Large intestine (tissue), 3 donors: ENCODE measurements around the gene MYRIP. TPM values are rescaled to one million over a fixed set of nuclear protein-coding genes. Genes with fewer than 3 reads are reported as not detected.

Source experiments
- DNase-seq, 2 donors: peaks; one replicate each; pipeline versions ENCODE4 v3.0.0 to v3.0.0-alpha.2; 2013
- H3K27ac ChIP-seq: one replicate; pipeline ENCODE4 v1.5.1; 2013; ENCODE audit warnings: low read length
- H3K27me3 ChIP-seq: 2 replicates; pipeline ENCODE4 v1.6.1; 2013; ENCODE audit warnings: low read length; ENCODE audit not compliant: control insufficient read depth, insufficient read depth
- H3K36me3 ChIP-seq: 2 replicates; pipeline ENCODE4 v1.6.1; 2013; ENCODE audit warnings: low read length; ENCODE audit not compliant: control insufficient read depth, insufficient read depth
- H3K4me1 ChIP-seq: one replicate; pipeline ENCODE4 v1.6.1; 2013; ENCODE audit warnings: low read length; ENCODE audit not compliant: control insufficient read depth, insufficient read depth
- H3K4me3 ChIP-seq: one replicate; pipeline ENCODE4 v1.5.1; 2013; ENCODE audit warnings: low read length
- H3K9me3 ChIP-seq: one replicate; pipeline ENCODE4 v1.6.1; 2013; ENCODE audit warnings: mild to moderate bottlenecking, low read depth, low read length, moderate library complexity; ENCODE audit not compliant: control insufficient read depth
- WGBS: methylation state at CpG from one replicate; pipeline ENCODE4 v1.1.5; 2013; ENCODE audit warnings: low lambda C conversion rate; ENCODE audit not compliant: insufficient coverage; 5-methylcytosine and 5-hydroxymethylcytosine counted together
- polyA plus RNA-seq: library from polyadenylated mRNA; unstranded; fragments of 120-200 nt; gene quantifications from one replicate; pipeline ENCODE4 v1.2.1, GENCODE V29; 2013

Gene MYRIP
- polyA plus RNA-seq, 1 donor: 3.1 TPM

DNA sequence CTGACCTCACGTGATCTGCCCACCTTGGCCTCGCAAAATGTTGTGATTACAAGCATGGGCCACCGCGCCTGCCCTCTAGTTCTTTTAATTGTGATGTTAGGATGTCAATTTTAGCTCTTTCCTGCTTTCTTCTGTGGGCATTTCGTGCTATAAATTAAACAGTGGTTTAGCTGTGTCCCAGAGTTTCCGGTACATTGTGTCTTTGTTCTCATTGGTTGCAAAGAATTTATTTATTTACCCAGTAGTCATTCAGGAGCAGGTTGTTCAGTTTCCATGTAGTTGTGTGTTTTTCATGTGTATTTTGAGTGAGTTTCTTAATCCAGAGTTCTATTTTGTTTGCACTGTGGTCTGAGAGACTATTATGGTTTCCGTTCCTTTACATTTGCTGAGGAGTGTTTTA, 30.1 kb downstream of the MYRIP start:
- H3K4me1 ChIP-seq: no peaks in the 10 kb centered on the region
- H3K9me3 ChIP-seq: no peaks in the 10 kb centered on the region
- no peak overlapping the region for H3K27ac ChIP-seq
- H3K36me3 ChIP-seq: no peaks in the 10 kb centered on the region
- WGBS: 100% methylated on average over 1 of the region's 7 CpGs
- no peaks in the 10 kb centered on the region for H3K27me3 ChIP-seq
- DNase-seq: no peak
- H3K4me3 ChIP-seq: no peak overlapping the region

DNA sequence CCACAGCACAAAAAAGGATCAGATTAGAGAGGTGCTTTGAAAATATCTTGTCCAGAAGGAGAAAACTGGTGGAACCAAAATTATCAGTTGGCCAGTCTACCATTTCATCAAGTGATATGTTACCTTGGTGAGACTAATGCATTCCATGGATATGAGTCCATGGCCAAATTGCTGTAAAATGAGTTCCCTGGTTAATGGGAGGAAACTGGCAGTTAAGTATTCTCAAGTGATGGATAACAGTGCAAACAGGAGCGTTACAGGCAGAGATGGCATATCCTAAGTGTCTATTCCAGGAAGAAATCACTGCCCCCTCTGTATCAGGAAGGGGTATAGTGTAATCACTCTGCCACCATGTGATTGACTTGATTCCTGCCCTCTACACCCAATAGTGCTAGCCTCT, 34.0 kb downstream of the MYRIP start:
- Histone ChIP-seq H3K27ac (no peak overlapping the region), H3K4me3 (no peak overlapping the region), H3K27me3 (no peaks in the 10 kb centered on the region), H3K9me3 (no peaks in the 10 kb centered on the region), H3K36me3 (no peaks in the 10 kb centered on the region), H3K4me1 (no peaks in the 10 kb centered on the region)
- DNase-seq: no peak
- WGBS: no CpG with 5 or more reads among the region's 1 CpG

DNA sequence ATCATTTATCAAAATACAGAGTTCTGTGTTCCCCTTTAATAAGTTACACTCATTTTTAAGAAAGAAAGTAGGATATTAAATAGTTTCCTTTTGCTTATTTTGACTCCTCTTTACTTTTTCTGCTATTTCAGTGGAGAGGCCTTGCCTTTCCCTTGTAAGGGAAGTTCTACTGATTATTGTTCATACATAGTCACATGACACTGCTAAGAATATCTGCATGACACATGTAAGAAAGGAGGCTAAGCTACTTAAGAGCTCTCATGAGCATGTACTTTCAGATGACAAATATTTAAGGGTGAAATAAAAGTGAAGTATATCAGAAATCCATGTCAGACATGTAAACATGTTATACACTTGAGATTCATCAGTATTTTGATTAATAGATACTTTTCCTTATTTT, 39.0 kb downstream of the MYRIP start:
- Histone ChIP-seq H3K9me3 (no peaks in the 10 kb centered on the region), H3K27me3 (no peaks in the 10 kb centered on the region), H3K36me3 (no peaks in the 10 kb centered on the region), H3K4me3 (no peak overlapping the region), H3K4me1 (no peaks in the 10 kb centered on the region), H3K27ac (no peak overlapping the region)
- DNase-seq: no peak

DNA sequence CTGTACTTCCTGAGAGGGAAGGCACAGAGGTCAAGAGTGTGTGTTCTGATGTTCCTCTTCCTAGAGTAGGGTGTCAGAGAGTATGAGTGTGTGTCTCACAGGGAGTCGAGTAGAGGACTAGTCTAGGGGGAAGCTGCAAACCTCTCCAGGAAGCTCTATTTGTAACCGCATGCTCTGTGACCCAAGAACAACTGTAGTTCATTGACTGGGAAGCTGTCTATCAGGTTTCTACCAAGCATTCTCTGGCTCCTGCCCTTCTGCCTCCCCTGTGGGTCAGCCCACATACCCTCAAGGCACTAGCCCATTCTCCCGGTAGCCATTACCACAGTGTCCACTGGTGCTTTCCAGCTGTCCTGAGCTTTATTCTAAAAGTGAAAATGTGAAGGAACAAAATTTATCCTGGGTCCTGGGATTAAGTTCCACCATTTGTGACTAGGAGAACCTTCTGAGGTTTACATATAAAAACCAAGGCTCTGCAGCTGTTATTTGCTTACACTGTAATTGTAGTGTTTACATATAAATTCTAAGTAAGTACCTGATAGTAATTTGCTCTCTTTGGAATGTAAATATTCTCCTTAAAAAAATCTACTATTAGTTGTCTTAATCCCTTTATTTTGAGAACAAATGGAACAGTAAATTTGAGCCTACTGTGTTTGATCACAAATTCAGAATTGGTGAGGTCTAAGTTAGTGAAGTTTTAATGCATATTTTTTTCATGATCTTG, 40.7 kb downstream of the MYRIP start:
- Histone ChIP-seq H3K36me3 (no peaks in the 10 kb centered on the region), H3K4me1 (no peaks in the 10 kb centered on the region), H3K27me3 (no peaks in the 10 kb centered on the region), H3K9me3 (no peaks in the 10 kb centered on the region), H3K4me3 (no peak overlapping the region), H3K27ac (no peak overlapping the region)
- peak in 1 of 2 donors; percentile 38 for DNase-seq
- WGBS: no CpG with 5 or more reads among the region's 3 CpGs

DNA sequence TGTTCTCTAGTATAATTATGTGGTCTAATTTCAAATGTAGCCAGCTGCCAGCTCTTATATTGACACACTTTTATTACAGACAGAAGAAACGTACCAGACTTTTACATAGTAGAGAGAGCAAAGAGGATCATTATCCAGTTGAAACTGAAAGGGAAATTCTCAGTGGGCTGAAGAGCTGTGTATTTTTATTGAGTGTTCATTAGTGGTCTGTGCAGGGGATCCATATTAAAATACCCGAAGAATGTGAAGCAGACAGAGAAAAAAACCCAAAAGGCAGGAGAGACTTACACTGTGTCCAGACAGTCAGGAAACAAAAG, 41.3 kb downstream of the MYRIP start:
- H3K27me3 ChIP-seq: no peaks in the 10 kb centered on the region
- DNase-seq: no peak
- 20% methylated on average over 1 of the region's 2 CpGs for WGBS

DNA sequence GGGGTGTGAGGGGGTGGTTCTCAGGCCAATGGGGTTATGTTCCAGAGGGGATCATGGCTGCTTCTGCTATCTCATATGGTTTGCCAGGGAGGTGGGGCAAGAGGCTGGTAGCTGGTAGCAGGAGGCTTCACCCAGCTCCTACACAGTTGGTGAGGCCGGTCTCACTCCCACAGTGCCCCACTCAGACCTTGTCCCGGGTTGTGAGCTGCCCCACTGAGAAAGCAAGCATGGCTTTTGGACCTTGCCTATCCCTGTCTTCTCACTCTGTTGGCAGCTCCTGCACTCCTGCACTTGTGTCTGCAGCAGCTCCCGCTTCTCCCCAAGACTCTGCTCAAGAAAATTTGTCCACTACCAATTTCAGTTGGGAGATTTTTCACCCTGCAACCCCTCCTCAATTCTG, 46.1 kb downstream of the MYRIP start:
- Histone ChIP-seq H3K27ac (no peak overlapping the region), H3K4me1 (no peaks in the 10 kb centered on the region), H3K27me3 (no peaks in the 10 kb centered on the region), H3K9me3 (peaks cover 8% of the 10 kb centered on the region), H3K36me3 (no peaks in the 10 kb centered on the region), H3K4me3 (no peak overlapping the region)
- no CpG with 5 or more reads among the region's 3 CpGs for WGBS
- DNase-seq: no peak

More for the DNA sequence above, 41.3 kb downstream of the MYRIP start:
- Histone ChIP-seq H3K9me3 (no peaks in the 10 kb centered on the region), H3K27ac (no peak overlapping the region), H3K4me1 (no peaks in the 10 kb centered on the region), H3K36me3 (no peaks in the 10 kb centered on the region), H3K4me3 (no peak overlapping the region)

DNA sequence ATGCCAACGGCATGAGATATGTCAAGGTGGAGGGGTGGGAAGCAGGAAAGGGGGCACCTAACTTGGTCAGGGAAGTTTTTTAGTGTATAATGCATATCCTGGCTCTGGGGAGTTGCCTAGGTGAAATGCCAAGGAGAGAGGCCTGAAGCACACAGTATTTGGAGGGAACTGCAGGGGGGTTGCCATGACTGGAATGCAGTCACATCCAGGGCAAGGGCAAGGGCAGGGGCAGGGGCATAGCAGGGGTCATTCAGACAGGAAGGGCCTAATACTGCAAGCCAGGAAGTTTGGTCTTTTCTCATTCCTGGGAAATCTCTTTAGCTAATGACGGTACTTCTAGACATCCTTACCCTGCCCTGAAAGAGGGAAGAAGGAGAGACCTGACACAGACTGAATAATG, 60.5 kb downstream of the MYRIP start:
- H3K4me3 ChIP-seq: no peak overlapping the region
- no peaks in the 10 kb centered on the region for H3K27me3 ChIP-seq
- no peaks in the 10 kb centered on the region for H3K4me1 ChIP-seq
- no CpG with 5 or more reads among the region's 2 CpGs for WGBS
- DNase-seq: no peak
- H3K9me3 ChIP-seq: no peaks in the 10 kb centered on the region
- no peak overlapping the region for H3K27ac ChIP-seq
- no peaks in the 10 kb centered on the region for H3K36me3 ChIP-seq

DNA sequence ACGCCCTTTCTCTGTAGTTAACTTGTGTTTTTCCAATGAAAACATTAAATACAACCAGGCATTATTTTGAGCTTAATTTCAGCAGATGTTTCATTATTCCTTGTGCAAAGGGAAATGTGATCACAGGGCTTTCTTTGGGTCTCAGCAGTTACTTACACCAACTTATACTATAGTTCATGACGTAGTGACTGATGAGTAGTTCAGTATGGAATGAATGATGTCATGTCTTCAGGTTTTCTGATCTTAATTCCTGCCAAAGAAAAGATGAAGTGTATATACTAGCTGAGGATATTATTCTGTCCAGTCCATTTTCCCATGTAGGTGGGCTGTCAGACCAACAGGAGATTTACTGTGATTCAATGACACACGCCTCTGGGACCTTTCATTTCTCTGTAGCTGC, 61.3 kb downstream of the MYRIP start:
- Histone ChIP-seq H3K4me1 (no peaks in the 10 kb centered on the region), H3K9me3 (no peaks in the 10 kb centered on the region), H3K27ac (no peak overlapping the region), H3K4me3 (no peak overlapping the region), H3K27me3 (no peaks in the 10 kb centered on the region), H3K36me3 (no peaks in the 10 kb centered on the region)
- WGBS: no CpG with 5 or more reads among the region's 3 CpGs
- DNase-seq: no peak

DNA sequence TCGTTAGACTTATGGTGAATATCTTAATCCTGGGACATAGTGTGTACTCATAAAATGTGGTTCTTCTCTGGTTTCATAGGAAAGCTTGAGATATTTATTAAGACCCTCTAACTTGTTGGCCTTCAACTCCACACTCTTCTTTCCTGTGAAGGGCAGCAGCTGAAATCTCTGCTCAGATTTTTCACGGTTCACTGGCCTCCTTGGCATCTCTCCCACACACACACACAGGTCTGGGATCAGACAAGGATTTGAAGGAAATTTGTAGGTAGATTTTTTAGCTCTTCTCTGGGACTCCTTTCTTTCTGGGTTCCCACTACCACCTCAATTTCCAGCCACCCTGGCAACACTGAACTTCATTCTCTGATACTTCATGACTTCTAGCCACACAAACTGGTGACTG, 70.2 kb downstream of the MYRIP start:
- peaks cover 3% of the 10 kb centered on the region for H3K9me3 ChIP-seq
- H3K4me3 ChIP-seq: no peak overlapping the region
- no peaks in the 10 kb centered on the region for H3K27me3 ChIP-seq
- H3K27ac ChIP-seq: no peak overlapping the region
- DNase-seq: no peak
- no peaks in the 10 kb centered on the region for H3K36me3 ChIP-seq
- no peaks in the 10 kb centered on the region for H3K4me1 ChIP-seq
- WGBS: no CpG with 5 or more reads among the region's 2 CpGs

DNA sequence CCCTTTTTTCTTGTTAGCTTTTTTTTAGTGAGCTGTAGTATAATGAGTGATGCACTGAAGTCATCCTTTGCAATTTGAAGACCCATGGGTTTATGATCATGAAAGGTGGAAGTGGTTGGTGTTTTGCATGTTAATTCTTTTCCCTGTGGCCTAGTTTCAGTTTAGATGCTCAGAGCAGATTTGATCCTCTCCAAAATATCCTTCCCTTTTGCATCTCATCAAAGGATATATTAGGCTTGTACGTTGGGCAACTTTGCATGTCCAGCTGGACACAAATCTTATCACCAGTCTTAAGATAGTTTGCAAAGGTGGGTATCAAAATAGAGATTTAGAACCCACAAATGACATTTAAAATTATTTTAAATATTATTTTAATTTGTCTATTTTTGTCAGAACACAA, 72.7 kb downstream of the MYRIP start:
- WGBS: no CpG with 5 or more reads among the region's 1 CpG
- no peaks in the 10 kb centered on the region for H3K27me3 ChIP-seq
- no peak overlapping the region for H3K4me3 ChIP-seq
- H3K9me3 ChIP-seq: peaks cover 3% of the 10 kb centered on the region
- no peak overlapping the region for H3K27ac ChIP-seq
- no peak for DNase-seq
- no peaks in the 10 kb centered on the region for H3K36me3 ChIP-seq
- H3K4me1 ChIP-seq: no peaks in the 10 kb centered on the region

DNA sequence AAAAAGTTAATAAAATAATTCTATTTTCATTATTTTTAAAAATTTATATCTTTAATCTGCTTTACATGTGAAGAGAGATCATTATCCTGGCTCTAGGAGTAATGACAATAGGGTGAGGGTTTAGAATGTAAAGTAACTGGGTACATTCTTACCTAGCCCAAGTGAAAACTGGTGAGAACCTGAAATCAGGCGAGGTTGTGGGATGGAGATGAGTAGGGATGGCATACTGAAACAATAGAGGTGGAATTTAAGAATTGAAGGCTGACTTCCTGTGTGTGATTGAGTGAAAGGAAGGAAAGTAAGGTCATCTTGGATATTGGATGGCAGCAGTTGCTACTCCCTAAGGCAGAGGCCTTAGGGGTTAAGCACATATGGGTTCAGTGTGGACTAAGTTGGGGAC, 82.7 kb downstream of the MYRIP start:
- no peaks in the 10 kb centered on the region for H3K27me3 ChIP-seq
- DNase-seq: no peak
- H3K4me1 ChIP-seq: no peaks in the 10 kb centered on the region
- H3K27ac ChIP-seq: no peak overlapping the region
- no peak overlapping the region for H3K4me3 ChIP-seq
- H3K9me3 ChIP-seq: no peaks in the 10 kb centered on the region
- no CpG with 5 or more reads among the region's 1 CpG for WGBS
- no peaks in the 10 kb centered on the region for H3K36me3 ChIP-seq
